Loucy (cell line): ENCODE results near the gene RTEL1.

Source experiments
- CTCF ChIP-seq: fragments of 200-600 bp; sonication (generic); conservative IDR thresholded peaks from 2 replicates; pipeline ENCODE4 v1.5.1; 2014; ENCODE audit warnings: mild to moderate bottlenecking, antibody characterized with exemption, low read length
- EZH2phosphoT487 ChIP-seq: fragments of 200-600 bp; IDR thresholded peaks from 2 replicates; pipeline ENCODE4 v1.6.1; 2018; ENCODE audit warnings: antibody characterized with exemption, mild to moderate bottlenecking, moderate library complexity, borderline replicate concordance

GRCh38 chr20:63659370-63659769 is 1.3 kb downstream of the RTEL1 start:
- no peak for TF ChIP-seq EZH2phosphoT487
- TF ChIP-seq CTCF: no peak
